OCI-LY7 (cell line): ENCODE data around the gene IFT81.

ENCODE experiments used
- EZH2phosphoT487 ChIP-seq: fragments of 200-600 bp; sonication (generic); IDR thresholded peaks from 2 replicates; pipeline ENCODE4 v1.6.1; 2018; ENCODE audit warnings: low read depth, borderline replicate concordance, mild to moderate bottlenecking, mixed run types, antibody characterized with exemption, low read length, moderate library complexity, mixed read lengths
- TF ChIP-seq, protein P1 (sequence below): fragments of 200-600 bp; sonication (generic); conservative IDR thresholded peaks from 2 replicates; pipeline ENCODE4 v1.5.1; 2014; ENCODE audit warnings: mild to moderate bottlenecking, antibody characterized with exemption, low read length, moderate library complexity, mixed read lengths

DNA sequence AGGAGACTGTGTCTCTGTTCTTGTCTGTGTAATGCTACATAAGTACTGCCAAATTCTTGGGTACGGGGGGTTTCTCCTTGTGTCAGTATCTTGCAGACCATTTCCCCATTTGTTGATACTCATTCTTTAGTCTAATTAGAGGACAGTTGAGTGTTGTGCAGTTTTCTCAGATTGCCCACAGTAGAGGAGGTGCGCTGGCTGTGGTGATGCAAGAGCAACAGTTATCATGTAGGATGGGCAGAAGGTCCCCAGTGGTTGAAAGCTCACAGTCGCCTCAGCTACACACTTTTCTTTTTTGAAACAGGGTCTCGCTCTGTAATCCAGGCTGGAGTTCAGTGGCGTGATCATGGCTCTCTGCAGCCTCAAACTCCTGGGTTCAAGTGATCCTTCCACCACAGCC lies 119.1 kb downstream of the IFT81 start:
- TF ChIP-seq, protein P1, sequence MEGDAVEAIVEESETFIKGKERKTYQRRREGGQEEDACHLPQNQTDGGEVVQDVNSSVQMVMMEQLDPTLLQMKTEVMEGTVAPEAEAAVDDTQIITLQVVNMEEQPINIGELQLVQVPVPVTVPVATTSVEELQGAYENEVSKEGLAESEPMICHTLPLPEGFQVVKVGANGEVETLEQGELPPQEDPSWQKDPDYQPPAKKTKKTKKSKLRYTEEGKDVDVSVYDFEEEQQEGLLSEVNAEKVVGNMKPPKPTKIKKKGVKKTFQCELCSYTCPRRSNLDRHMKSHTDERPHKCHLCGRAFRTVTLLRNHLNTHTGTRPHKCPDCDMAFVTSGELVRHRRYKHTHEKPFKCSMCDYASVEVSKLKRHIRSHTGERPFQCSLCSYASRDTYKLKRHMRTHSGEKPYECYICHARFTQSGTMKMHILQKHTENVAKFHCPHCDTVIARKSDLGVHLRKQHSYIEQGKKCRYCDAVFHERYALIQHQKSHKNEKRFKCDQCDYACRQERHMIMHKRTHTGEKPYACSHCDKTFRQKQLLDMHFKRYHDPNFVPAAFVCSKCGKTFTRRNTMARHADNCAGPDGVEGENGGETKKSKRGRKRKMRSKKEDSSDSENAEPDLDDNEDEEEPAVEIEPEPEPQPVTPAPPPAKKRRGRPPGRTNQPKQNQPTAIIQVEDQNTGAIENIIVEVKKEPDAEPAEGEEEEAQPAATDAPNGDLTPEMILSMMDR = no peak
- TF ChIP-seq EZH2phosphoT487 = no peak
